Esophagus squamous epithelium (tissue), 4 donors: Measurements from ENCODE around the gene STAT6.

Experiments
- CTCF ChIP-seq, 6 experiments: fragments of 450-650 bp in 4 of 6; fragments of 200-600 bp in 2 of 6; sonication (generic) in 2 of 6; IDR thresholded peaks; one replicate each; pipeline ENCODE4 v1.5.1; 2016 to 2019; ENCODE audit warnings: antibody characterized with exemption in 6 of 6, mild to moderate bottlenecking in 4 of 6, moderate library complexity in 4 of 6
- POLR2A ChIP-seq, 4 donors: fragments of 450-650 bp; IDR thresholded peaks; one replicate each; pipeline ENCODE4 v1.6.1; 2017; ENCODE audit warnings: antibody characterized with exemption in 4 of 4, mild to moderate bottlenecking in 4 of 4, moderate library complexity in 3 of 4

- TF ChIP-seq CTCF (IDR thresholded peaks at IDR 0.05) (no peak), POLR2A (IDR thresholded peaks at IDR 0.05) (no peak)
Observed at GRCh38 chr12:57158186-57158585, 47.0 kb upstream of the STAT6 start.
